SK-N-SH (cell line): ENCODE data around the gene TMEM244. TPM values are rescaled to one million over a fixed set of nuclear protein-coding genes. Genes with fewer than 3 reads are reported as not detected.

ENCODE experiments used
- CTCF ChIA-PET: fragments of 300-600, 350-600 bp; formaldehyde crosslinking; extraction: SDS; loops from one replicate; lab custom pipeline; 2021; lab: Yijun Ruan, JAX
- POLR2A ChIA-PET: fragments of 350-600 bp; sonication (Branson Sonifier 250); formaldehyde crosslinking; extraction: SDS; loops from one replicate; lab custom pipeline; 2020; ENCODE audit warnings: antibody characterized with exemption, inconsistent platforms; lab: Yijun Ruan, JAX
- DNase-seq: peaks from one replicate; pipeline ENCODE4 v3.0.0; 2012
- H2AFZ ChIP-seq: fragments of 200-600 bp; sonication (generic); 2 replicates; pipeline ENCODE4 v1.8.1; 2016; ENCODE audit warnings: antibody characterized with exemption, mild to moderate bottlenecking, low read depth
- H3F3A ChIP-seq: fragments of 200-600 bp; sonication (generic); replicated peaks from 2 replicates; pipeline ENCODE3; 2016; ENCODE audit warnings: antibody characterized with exemption, mild to moderate bottlenecking; ENCODE audit not compliant: insufficient read depth
- H3K27ac ChIP-seq, 2 experiments: fragments of 200-500 bp in 1 of 2; fragments of 200-600 bp in 1 of 2; sonication (Bioruptor generic) in 1 of 2; sonication (generic), shearing (Covaris generic) in 1 of 2; 2 replicates each; pipeline versions ENCODE4 v1.5.1 to v1.6.1; 2014 to 2016; ENCODE audit warnings: low read depth in 2 of 2, inconsistent platforms in 1 of 2, low read length in 1 of 2, mild to moderate bottlenecking in 1 of 2, mixed read lengths in 1 of 2
- H3K27me3 ChIP-seq: fragments of 200-600 bp; sonication (generic), shearing (Covaris generic); 2 replicates; pipeline ENCODE4 v1.6.1; 2016; ENCODE audit warnings: mixed run types; ENCODE audit not compliant: insufficient read depth
- H3K36me3 ChIP-seq, 2 experiments: fragments of 200-500 bp in 1 of 2; fragments of 200-600 bp in 1 of 2; sonication (Bioruptor generic) in 1 of 2; sonication (generic) in 1 of 2; replicated peaks in 1 of 2; 2 replicates each; pipeline versions ENCODE3 to v1.5.1; 2014 to 2016; ENCODE audit warnings: low read length in 1 of 2, mild to moderate bottlenecking in 1 of 2; ENCODE audit not compliant: insufficient read depth in 2 of 2, control insufficient read depth in 1 of 2
- H3K4me1 ChIP-seq, 2 experiments: fragments of 200-500 bp in 1 of 2; fragments of 200-600 bp in 1 of 2; sonication (Bioruptor generic) in 1 of 2; sonication (generic), shearing (Covaris generic) in 1 of 2; 2 replicates each; pipeline versions ENCODE4 v1.5.1 to v1.6.1; 2014 to 2016; ENCODE audit warnings: low read depth in 1 of 2, low read length in 1 of 2, mixed run types in 1 of 2; ENCODE audit not compliant: insufficient read depth in 2 of 2, control insufficient read depth in 1 of 2
- H3K4me2 ChIP-seq: fragments of 200-600 bp; sonication (generic), shearing (Covaris generic); 2 replicates; pipeline ENCODE4 v1.6.1; 2017; ENCODE audit warnings: mixed run types
- H3K4me3 ChIP-seq, 2 experiments: fragments of 200-500 bp in 1 of 2; fragments of 200-600 bp in 1 of 2; sonication (Bioruptor generic) in 1 of 2; sonication (generic), shearing (Covaris generic) in 1 of 2; 2 replicates each; pipeline versions ENCODE4 v1.5.1 to v1.8.1; 2014 to 2016; ENCODE audit warnings: low read depth in 2 of 2, inconsistent platforms in 1 of 2, low read length in 1 of 2, mild to moderate bottlenecking in 1 of 2, mixed read lengths in 1 of 2, moderate library complexity in 1 of 2
- H3K79me2 ChIP-seq: fragments of 200-600 bp; sonication (generic); 2 replicates; pipeline ENCODE4 v1.8.1; 2017; ENCODE audit warnings: mild to moderate bottlenecking; ENCODE audit not compliant: insufficient read depth
- H3K9ac ChIP-seq: fragments of 200-600 bp; sonication (generic); 2 replicates; pipeline ENCODE4 v1.6.1; 2017; ENCODE audit warnings: mixed run types
- H3K9me2 ChIP-seq: fragments of 200-600 bp; sonication (generic); 2 replicates; pipeline ENCODE4 v1.6.1; 2017; ENCODE audit warnings: mixed run types
- H3K9me3 ChIP-seq: fragments of 200-600 bp; sonication (generic); 2 replicates; pipeline ENCODE4 v1.6.1; 2017; ENCODE audit warnings: mixed run types, mild to moderate bottlenecking, moderate library complexity
- H4K20me1 ChIP-seq: fragments of 200-600 bp; sonication (generic); 2 replicates; pipeline ENCODE4 v1.6.1; 2017; ENCODE audit warnings: mild to moderate bottlenecking, mixed run types; ENCODE audit not compliant: insufficient read depth
- CHD2 ChIP-seq: fragments of 150-350 bp; IDR thresholded peaks from 2 replicates; pipeline ENCODE4 v1.6.1; 2018; ENCODE audit warnings: low read length; ENCODE audit not compliant: partially characterized antibody
- GABPA ChIP-seq: IDR thresholded peaks from 2 replicates; pipeline ENCODE4 v1.4.0; 2012; ENCODE audit warnings: low read depth, mild to moderate bottlenecking
- GATA2 ChIP-seq: sonication (generic); formaldehyde crosslinking; IDR thresholded peaks from 2 replicates; pipeline ENCODE4 v1.5.0; 2020; ENCODE audit warnings: mild to moderate bottlenecking, missing genetic modification reagents
- JUND ChIP-seq: IDR thresholded peaks from 2 replicates; pipeline ENCODE4 v1.4.0; 2012
- MXI1 ChIP-seq: IDR thresholded peaks from 2 replicates; pipeline ENCODE4 v1.6.1; 2012; ENCODE audit warnings: mild to moderate bottlenecking, low read depth, low read length, improper control_type of control experiment
- NRF1 ChIP-seq: IDR thresholded peaks from 2 replicates; pipeline ENCODE4 v1.6.1; 2012; ENCODE audit warnings: low read depth, mild to moderate bottlenecking, low read length
- POLR2AphosphoS5 ChIP-seq: IDR thresholded peaks from 2 replicates; pipeline ENCODE4 v1.6.1; 2012; ENCODE audit warnings: low read depth, low read length
- RAD21 ChIP-seq: IDR thresholded peaks from 2 replicates; pipeline ENCODE4 v1.6.1; 2012; ENCODE audit warnings: mild to moderate bottlenecking, low read length
- RXRA ChIP-seq: IDR thresholded peaks from 2 replicates; pipeline ENCODE4 v1.4.0; 2012; ENCODE audit warnings: low read depth, mild to moderate bottlenecking, borderline replicate concordance
- TAF1 ChIP-seq: IDR thresholded peaks from 2 replicates; pipeline ENCODE4 v1.6.1; 2012; ENCODE audit warnings: low read depth, mild to moderate bottlenecking, low read length, moderate library complexity, borderline replicate concordance
- TCF12 ChIP-seq: IDR thresholded peaks from 2 replicates; pipeline ENCODE4 v1.4.0; 2012
- TEAD4 ChIP-seq: IDR thresholded peaks from 2 replicates; pipeline ENCODE4 v1.4.0; 2012; ENCODE audit warnings: mild to moderate bottlenecking, borderline replicate concordance; ENCODE audit not compliant: insufficient read depth
- WGBS: methylation state at CpG from one replicate; pipeline ENCODE4 v1.1.6; 2017; ENCODE audit warnings: low lambda C conversion rate; 5-methylcytosine and 5-hydroxymethylcytosine counted together
- polyA plus RNA-seq, 3 experiments: library from polyadenylated mRNA; depleted of rRNA; stranded (reverse); fragments of >200 nt; gene quantifications; 2 replicates each; pipeline ENCODE4 v1.2.3, GENCODE V29; 2012
- TF ChIP-seq, protein P1 (sequence below): IDR thresholded peaks from 2 replicates; pipeline ENCODE4 v1.6.1; 2012; ENCODE audit warnings: mild to moderate bottlenecking, low read depth, low read length, moderate library complexity
- TF ChIP-seq, protein P2 (sequence below): IDR thresholded peaks from 2 replicates; pipeline ENCODE4 v1.4.0; 2012; ENCODE audit warnings: low read depth, borderline replicate concordance

TMEM244 gene
- polyA plus RNA-seq, 1 of the 3 experiments (the other 2 are of a cell fraction) = 4.1 TPM

DNA sequence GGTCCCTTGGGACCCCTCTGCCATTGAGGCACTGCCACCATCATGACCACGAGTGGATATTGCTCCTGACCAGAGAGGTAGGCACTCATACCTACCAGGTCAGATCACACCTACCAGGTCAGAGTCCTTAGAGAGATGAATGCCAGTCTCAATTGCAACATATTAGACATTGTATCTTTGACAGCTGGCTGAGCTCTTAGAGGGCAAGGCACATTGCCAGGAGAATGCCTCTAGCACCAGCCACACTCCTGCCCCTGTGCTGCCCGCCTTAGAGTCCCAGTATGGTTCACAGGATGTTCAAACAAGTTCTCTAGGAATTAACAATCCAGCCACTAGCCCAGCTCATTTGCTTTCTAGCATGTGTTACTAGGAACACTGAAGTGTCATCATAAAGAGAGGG lies 65.9 kb downstream of the TMEM244 start:
- Histone ChIP-seq H3K4me2 (no peak overlapping the region), H4K20me1 (no peaks in the 10 kb centered on the region), H3K79me2 (no peaks in the 10 kb centered on the region), H3K4me3 (no peak overlapping the region), H3F3A (no peaks in the 10 kb centered on the region), H2AFZ (no peak overlapping the region), H3K9ac (no peak overlapping the region), H3K4me1 (no peaks in the 10 kb centered on the region), H3K9me3 (no peaks in the 10 kb centered on the region), H3K27ac (no peak overlapping the region), H3K9me2 (no peaks in the 10 kb centered on the region), H3K36me3 (no peaks in the 10 kb centered on the region), H3K27me3 (no peaks in the 10 kb centered on the region)
- no peak for TF ChIP-seq RAD21
- ChIA-PET CTCF (no interaction called here), POLR2A (no interaction called here)
- no peak for DNase-seq
- 43% methylated on average over 2 of the region's 2 CpGs for WGBS

DNA sequence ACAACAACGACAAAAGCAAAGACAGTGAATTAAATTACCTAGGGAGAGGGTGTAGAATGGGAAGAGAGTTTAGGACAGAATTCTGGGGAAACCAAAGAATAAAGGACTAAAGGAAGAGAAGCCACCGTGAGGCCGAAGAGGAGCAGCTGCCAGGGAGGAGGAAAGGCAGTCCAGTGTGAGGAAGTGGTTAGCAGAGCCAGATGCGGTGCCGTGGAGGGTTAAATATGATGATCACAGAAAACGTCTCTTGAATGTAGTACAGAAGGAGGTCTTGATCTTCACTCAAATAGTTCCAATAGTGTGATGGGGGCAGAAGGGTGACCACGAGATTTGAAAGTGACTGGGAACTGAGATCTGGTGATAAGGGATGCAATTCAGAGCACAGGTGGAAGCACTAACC lies 67.7 kb downstream of the TMEM244 start:
- TF ChIP-seq TAF1 (no peak), MXI1 (no peak), RAD21 (no peak), GABPA (no peak), POLR2AphosphoS5 (no peak), TEAD4 (no peak), GATA2 (no peak), JUND (no peak), NRF1 (no peak), RXRA (no peak), CHD2 (no peak), TCF12 (no peak)
- TF ChIP-seq, protein P1, sequence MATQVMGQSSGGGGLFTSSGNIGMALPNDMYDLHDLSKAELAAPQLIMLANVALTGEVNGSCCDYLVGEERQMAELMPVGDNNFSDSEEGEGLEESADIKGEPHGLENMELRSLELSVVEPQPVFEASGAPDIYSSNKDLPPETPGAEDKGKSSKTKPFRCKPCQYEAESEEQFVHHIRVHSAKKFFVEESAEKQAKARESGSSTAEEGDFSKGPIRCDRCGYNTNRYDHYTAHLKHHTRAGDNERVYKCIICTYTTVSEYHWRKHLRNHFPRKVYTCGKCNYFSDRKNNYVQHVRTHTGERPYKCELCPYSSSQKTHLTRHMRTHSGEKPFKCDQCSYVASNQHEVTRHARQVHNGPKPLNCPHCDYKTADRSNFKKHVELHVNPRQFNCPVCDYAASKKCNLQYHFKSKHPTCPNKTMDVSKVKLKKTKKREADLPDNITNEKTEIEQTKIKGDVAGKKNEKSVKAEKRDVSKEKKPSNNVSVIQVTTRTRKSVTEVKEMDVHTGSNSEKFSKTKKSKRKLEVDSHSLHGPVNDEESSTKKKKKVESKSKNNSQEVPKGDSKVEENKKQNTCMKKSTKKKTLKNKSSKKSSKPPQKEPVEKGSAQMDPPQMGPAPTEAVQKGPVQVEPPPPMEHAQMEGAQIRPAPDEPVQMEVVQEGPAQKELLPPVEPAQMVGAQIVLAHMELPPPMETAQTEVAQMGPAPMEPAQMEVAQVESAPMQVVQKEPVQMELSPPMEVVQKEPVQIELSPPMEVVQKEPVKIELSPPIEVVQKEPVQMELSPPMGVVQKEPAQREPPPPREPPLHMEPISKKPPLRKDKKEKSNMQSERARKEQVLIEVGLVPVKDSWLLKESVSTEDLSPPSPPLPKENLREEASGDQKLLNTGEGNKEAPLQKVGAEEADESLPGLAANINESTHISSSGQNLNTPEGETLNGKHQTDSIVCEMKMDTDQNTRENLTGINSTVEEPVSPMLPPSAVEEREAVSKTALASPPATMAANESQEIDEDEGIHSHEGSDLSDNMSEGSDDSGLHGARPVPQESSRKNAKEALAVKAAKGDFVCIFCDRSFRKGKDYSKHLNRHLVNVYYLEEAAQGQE = no peak
- TF ChIP-seq, protein P2, sequence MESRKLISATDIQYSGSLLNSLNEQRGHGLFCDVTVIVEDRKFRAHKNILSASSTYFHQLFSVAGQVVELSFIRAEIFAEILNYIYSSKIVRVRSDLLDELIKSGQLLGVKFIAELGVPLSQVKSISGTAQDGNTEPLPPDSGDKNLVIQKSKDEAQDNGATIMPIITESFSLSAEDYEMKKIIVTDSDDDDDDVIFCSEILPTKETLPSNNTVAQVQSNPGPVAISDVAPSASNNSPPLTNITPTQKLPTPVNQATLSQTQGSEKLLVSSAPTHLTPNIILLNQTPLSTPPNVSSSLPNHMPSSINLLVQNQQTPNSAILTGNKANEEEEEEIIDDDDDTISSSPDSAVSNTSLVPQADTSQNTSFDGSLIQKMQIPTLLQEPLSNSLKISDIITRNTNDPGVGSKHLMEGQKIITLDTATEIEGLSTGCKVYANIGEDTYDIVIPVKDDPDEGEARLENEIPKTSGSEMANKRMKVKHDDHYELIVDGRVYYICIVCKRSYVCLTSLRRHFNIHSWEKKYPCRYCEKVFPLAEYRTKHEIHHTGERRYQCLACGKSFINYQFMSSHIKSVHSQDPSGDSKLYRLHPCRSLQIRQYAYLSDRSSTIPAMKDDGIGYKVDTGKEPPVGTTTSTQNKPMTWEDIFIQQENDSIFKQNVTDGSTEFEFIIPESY = no peak
- CTCF ChIA-PET = no interaction called here

More for the DNA sequence above, 67.7 kb downstream of the TMEM244 start:
- Histone ChIP-seq H3K4me1 (no peaks in the 10 kb centered on the region; a peak in 1 of 4 replicates), H4K20me1 (no peaks in the 10 kb centered on the region), H3K27me3 (no peaks in the 10 kb centered on the region), H3K79me2 (no peaks in the 10 kb centered on the region), H3K9me3 (no peaks in the 10 kb centered on the region), H2AFZ (no peak overlapping the region), H3K4me3 (no peak overlapping the region), H3K36me3 (no peaks in the 10 kb centered on the region), H3F3A (no peaks in the 10 kb centered on the region), H3K9ac (no peak overlapping the region), H3K4me2 (no peak overlapping the region), H3K9me2 (no peaks in the 10 kb centered on the region), H3K27ac (no peak overlapping the region)
- POLR2A ChIA-PET = no interaction called here
- no peak for DNase-seq
- 64% methylated on average over 7 of the region's 7 CpGs for WGBS
